HG02571 (cell line): ENCODE results near the gene GTF3C2.

ENCODE experiments used
- ATAC-seq: cut with Tn5 transposase; IDR thresholded peaks from one replicate; pipeline ENCODE4 v1.9.1; 2021; ENCODE audit warnings: mild to moderate bottlenecking, moderate library complexity; ENCODE audit not compliant: unreplicated experiment

The GTF3C2 gene, protein sequence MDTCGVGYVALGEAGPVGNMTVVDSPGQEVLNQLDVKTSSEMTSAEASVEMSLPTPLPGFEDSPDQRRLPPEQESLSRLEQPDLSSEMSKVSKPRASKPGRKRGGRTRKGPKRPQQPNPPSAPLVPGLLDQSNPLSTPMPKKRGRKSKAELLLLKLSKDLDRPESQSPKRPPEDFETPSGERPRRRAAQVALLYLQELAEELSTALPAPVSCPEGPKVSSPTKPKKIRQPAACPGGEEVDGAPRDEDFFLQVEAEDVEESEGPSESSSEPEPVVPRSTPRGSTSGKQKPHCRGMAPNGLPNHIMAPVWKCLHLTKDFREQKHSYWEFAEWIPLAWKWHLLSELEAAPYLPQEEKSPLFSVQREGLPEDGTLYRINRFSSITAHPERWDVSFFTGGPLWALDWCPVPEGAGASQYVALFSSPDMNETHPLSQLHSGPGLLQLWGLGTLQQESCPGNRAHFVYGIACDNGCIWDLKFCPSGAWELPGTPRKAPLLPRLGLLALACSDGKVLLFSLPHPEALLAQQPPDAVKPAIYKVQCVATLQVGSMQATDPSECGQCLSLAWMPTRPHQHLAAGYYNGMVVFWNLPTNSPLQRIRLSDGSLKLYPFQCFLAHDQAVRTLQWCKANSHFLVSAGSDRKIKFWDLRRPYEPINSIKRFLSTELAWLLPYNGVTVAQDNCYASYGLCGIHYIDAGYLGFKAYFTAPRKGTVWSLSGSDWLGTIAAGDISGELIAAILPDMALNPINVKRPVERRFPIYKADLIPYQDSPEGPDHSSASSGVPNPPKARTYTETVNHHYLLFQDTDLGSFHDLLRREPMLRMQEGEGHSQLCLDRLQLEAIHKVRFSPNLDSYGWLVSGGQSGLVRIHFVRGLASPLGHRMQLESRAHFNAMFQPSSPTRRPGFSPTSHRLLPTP

DNA sequence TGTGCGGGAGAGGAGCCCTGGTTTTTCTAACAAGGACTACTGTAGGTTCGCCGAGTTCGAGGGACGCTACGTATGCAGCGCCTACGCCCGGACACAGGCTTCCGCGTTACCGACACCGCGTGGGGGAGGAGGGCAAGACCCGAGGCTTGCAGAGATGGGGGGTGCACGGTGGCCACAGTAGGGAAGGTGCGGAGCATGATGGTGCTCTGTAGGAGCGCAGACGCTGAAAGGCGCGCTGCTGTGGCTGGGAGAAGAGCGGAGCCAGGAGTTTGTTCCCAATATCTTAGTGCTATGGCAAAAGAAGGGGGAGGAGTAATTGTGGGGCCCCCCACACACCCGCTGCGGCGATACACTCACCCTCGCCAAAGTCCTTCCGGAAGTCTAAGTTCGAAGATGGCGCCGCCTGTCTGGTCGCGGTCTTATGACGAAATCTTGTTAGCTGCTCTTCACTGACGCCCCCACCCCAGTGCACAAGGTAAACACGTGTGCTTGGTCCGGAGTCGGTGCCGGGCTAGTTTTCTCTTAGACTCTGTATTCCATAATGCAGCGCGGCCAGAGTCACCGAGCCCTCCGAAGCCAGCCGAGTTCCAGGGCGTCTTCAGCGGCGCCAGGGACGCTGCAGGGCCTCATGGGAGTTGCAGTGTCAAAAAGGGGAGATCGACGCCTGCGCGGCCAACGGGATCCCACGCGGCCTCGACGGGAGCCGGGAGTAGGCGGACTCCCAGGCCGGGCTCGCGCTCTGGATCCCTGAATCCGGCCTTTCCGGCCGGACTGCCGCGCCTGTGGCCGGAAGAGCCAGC, at the start of gene GTF3C2:
GTF3C2 (minus strand) TSS at position 383 of the 800 bp plus-strand sequence. CDS start 13,210 bp downstream, outside the sequence.
- peak; percentile 69 for ATAC-seq

DNA sequence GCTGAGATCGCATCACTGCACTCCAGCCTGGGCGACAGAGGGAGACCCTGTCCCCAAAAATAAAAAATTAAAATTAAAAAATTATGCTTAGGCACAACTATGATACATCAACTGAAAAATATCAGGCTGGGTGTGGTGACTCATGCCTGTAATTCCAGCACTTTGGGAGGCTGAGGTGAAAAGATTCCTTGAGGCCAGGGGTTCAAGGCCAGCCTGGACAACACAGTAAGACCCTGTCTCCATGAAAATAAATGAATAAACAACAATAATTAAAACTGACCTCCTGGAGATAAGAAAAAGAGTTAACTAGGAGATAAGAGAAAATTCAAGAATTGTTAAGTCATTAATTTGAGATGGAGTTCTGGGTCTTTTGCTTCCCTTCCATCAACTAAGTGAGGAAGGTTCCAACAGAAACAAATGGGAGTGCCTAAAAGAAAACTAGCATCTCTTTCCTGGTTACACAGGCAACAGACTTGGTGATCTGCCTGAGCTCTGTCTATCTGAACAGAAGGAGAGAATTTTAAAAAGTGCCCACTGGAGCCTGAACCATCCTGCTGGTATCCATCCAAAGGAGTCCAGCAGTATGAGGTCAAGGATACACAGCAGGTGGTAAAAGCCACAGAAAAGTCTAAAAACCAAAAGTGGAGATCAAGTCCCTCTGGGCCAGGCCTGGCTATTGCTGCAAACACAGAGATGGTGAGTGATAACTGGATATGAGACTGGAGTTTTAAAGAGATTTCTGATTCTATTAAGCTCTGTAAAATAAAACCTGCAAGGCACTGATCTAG, 44.0 kb upstream of the GTF3C2 start:
- no peak for ATAC-seq

DNA sequence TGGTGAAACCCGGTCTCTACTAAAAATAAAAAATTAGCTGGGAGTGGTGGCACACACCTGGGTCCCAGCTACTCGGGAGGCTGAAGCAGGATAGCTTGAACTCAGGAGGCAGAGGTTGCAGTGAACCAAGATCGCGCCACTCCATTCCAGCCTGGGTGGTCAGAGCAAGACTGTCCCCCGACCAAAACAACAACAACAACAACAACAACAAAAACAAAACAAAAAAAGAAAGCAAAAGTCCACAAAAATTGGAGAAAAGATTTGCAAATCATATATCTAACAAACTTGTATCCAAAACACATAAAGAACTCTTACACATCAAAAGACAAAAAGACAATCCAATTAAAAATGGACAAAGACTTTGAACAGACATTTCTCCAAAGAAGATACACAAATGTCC, 42.4 kb upstream of the GTF3C2 start:
- no peak for ATAC-seq

DNA sequence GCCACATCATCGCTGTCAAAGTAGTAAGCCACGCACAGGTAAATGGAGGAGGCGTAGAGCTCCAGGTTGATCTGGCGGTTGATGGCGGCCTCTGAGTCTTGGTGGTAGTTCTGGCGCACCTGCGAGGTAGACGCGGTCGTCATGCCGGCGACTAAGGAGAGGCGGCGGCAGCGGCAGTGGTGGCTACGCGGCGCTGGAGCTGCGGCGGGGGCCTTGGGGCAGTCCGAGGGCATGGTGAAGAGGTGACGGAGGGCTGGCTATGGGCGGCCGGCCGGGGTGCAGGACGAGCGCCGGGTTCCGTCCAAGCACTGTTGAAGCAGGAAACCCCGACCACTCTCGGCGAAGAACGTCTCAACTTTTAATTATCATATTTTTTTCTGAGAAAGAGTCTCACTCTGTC, 36.7 kb upstream of the GTF3C2 start:
- ATAC-seq, result no peak

DNA sequence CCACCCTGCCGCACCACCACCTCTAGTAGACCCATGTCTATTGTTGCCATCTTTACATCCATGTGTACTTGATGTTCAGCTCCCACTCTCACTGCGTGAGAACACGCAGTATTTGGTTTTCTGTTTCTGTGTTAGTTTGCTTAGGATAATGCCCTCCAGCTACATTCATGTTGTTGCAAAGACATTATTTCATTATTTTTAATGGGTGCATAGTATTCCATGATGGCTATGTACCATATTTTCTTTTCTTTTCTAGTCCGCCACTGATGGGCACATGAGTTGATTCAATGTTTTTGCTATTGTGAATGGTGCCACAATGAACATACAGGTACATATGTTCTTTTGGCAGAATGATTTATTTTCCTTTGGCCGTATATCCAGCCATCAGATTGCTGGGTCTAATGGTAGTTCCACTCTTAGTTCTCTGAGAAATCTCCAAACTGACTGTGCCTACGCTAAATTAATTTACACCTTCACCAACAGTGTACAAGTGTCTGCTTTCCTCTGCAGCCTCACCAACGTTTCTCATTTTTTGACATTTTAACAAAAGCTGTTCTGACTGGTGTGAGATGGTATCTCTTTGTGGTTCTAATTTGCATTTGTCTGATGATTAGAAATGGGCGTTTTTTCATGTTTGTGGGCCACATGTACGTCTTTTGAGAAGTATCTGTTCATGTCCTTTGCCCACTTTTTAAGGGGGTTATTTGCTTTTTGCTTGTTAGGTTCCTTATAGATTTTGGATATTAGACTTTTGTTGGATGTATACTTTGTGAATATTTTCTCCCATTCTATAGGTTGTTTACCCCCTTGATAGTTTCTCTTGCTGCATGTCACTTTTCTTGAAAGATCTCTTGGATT, 34.5 kb upstream of the GTF3C2 start:
- no peak for ATAC-seq

DNA sequence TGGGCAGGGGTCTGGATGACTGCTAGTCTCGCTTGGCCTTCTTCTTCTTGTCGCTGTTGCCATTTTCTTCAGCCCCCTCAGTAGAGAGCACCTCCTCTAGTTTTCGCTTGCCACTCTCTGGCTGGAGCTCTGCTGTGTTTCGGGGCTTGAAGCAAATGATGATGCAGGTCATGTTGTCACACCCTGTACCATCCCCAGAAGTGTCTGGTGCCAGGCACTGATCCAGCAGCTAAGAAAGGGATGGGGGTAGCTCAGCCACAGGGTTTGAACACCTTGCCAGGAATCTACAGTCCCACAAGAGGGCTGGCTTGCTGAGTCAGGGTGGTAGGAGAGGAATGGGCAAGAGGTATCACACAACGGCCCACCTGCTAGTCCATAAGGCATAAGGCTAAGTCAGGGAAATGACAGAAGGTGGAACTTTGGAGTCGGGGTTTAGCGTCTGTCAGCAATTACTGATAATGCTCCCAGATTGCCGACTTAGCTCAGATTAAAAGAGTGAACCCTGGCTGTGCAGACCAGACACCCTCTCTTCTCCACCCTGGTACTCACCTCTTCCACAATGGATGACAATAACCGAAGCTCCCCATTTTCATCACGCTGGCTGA, 25.1 kb upstream of the GTF3C2 start:
- ATAC-seq, result no peak

DNA sequence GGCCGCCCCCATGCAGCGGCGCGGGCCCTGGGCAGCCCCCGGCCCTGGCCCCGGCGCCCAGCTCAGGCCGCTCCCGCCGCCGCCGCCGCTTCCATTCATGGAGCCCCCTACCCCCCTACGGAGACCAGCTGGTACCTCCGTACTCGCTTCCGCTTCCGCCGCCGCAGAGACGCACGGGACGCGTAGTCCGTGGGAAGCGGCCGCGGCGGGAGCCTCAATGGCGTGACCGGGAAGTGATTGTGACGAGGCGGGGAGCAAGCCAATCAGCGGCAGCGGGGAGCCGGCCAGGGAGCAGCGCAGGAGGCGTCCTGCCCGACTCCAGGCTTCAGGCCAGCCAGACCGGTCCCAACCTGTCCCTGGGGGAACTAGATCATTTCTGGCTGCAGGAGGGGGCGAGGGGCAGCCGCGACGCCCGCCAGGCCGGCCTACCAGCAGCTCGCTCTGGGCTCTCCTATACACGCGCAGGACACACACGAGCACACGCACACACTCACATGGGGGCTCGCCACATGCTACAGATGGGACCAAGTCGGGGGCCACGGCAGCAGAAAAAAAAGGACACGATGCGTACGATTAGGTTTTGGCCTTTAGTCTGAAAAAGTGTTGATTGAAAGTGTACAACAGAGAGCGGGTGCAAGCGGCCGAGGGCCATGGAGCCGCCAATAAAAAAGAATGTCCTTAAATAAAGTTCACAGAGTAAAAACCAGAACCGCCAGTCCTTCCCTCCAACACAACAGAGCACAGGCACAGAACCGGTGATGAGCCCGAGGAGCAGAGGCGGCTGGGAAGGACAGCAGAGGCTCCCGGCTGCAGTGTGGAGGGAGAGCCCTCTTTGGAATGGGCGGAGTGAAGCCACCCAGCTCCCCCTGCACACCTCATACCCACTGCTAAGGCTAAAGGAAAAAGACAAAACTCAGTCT, 24.3 kb upstream of the GTF3C2 start, which contains the start of gene ZNF513:
ZNF513 (minus strand) TSS at position 109 of the 920 bp plus-strand sequence. CDS start 208 bp downstream, outside the sequence.
- ATAC-seq, result peak; percentile 85

DNA sequence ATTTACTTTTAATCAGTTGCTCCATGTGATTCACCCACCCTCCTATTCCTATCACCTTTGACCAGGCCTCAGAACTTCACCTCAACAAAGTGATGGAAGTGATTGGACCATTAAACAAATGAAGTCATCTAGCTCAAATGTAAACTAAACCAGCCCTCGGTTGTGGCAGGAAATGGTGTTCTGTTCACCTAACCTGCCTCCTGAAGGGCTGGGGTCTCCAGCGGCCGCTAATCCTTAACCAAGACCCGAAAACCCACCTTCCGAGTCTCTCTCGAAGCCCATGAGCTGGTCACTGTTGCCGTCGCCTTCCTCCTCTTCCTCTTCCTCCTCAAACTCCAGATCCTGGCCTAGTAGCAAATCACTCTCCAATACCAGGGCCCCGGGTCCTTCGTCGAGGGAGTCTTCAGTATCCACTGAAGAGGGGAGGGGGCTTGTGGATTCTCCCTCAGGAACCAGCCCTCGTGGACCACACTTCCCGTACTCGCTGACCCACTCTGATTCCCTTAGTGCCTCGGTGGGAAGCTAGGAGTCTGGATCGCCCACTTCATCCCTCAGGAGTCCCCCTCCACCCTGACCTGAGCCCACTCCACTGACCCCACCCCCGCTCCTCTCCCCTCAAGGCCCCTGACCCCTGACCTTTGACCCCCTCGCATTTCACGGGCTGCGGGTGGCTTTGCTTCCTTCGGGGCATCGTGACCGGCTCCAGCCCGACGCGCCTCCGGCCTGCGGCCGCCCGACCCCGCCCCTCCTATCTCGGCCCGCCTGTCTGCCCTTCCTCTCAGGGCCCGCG, 23.5 kb upstream of the GTF3C2 start:
- ATAC-seq, result peak; percentile 27

DNA sequence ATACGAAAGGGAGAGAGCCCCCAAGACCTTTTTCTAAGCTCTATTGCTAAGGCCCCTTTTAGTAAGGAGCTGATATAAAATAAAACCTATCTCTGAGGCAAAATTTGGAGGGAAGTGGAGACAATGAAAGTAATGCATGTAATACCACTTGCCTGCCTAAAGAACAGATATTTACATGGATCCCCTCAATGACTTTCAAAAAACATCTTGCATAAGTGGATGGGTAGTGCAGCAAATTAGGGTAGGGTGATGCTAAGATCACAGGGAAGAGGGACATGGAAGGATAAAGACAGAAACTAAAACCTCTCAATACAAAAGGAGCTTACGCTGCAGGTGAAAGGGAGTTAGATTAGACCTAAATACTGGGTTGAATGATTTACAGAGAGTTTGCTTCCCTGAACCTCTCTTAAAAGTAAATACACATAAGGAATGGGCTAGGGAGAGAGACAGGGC, 22.8 kb upstream of the GTF3C2 start:
- ATAC-seq, result no peak

DNA sequence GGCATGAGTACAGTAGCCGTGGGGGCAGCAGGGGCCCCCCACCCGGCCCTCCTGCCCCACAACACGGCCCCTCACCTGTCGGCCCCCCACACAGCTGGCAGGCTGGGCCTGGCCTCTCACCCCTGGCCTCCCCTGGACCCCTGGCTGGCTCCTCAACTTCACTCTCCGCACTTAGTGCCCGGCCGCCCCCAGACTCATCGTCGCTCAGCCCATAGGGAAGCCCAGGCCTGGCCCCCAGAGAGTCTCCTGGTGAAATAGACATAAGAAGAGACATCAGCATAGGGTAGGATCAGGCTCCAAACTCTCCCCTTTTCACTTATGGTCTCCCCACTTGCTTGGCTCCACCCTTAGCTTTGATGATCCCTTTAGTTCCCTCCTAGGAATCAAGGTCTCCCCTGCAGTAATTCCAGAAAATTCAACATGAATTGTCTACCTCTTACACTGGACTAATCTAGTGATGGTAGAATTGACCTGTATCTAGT, 22.3 kb upstream of the GTF3C2 start:
- ATAC-seq, result no peak

DNA sequence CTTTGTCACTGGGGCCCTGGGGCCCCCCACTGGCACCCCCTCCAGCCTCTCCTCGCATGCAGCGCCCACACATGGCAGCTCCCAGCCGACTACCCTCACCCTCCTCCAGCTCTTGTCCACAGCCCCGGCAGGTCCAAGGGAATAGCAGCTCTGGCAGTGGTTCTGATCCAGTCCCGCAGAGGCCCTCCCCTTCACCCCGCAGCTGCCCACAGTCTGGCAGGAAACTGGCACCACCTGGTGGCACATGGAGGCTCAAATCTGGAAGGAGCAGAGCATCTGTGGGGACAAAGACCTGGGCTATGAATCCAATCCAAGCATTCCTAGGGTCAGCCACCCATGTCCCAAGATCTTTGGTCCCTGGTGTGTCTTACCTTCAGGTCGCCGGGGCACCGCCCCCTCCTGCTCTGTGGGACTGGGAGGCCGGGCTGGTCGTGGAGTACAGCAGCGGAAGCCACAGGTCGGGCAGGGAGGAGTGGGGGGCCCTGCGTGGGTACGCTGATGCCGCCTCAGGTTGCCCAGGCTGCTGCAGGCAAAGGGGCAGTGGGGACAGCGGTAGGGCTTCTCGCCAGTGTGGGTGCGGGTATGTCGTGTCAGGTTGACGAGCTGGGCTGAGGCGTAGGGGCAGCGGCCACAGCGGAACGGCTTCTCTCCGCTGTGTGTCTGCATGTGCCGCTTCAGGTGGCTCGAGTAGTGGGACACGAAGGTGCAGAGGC, 21.7 kb upstream of the GTF3C2 start:
- no peak for ATAC-seq

DNA sequence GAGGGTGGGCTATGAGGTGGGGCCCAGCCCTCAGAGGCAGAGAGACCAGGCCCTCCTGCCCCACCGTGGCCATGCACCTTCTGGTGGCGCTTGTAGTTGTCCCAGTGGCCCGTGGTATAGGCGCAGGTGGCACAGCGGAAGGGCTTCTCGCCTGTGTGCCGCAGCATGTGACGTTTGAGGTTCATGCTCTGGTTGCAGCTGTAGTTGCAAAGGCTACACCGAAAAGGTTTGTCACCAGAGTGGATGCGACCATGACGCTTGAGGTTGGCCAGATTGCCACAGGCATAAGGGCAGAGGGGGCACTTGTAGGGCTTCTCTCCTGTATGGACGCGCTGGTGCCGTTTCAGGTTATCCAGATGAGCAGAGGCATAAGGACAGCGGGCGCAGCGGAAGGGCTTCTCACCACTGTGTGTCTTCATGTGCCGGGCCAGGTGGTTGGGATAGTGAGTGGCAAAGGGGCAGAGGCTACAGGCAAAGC, 21.1 kb upstream of the GTF3C2 start:
- ATAC-seq, result no peak

DNA sequence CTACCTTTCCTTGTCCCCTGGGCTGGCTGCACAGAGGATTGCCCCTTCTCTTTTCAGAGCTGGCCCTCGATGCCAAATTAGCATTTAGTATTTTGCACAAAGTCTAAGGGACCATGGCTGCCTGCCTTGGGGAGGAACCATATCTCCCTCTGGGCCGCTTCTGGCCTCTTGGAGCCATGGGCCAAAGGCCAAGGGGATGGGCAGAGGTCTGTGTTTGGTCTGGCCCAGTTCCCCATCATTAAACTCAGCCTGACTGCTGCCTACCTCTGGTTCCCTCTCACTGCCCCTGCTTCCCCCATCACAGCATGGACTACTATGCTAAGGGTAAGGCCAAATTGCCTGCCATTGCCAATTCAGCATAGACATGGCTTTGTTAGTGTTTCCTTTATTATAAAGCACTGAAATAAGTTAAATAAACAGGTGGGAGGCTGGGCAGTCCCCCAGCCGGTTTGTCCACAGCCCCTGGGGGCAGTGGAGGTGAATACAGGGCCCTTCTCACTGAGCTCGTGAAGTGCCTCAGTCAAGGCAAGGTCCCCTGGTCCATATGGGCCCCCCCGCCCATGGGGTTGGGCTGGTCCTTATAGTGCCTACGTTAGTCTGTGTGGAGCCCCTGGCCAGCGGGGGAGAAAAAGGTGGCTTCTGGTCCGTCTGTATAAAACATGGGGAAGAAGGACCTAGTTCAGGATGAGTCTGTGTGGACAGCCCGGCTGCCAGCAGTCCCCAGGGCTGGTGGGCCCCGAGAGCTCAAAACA, 20.5 kb upstream of the GTF3C2 start:
- no peak for ATAC-seq

DNA sequence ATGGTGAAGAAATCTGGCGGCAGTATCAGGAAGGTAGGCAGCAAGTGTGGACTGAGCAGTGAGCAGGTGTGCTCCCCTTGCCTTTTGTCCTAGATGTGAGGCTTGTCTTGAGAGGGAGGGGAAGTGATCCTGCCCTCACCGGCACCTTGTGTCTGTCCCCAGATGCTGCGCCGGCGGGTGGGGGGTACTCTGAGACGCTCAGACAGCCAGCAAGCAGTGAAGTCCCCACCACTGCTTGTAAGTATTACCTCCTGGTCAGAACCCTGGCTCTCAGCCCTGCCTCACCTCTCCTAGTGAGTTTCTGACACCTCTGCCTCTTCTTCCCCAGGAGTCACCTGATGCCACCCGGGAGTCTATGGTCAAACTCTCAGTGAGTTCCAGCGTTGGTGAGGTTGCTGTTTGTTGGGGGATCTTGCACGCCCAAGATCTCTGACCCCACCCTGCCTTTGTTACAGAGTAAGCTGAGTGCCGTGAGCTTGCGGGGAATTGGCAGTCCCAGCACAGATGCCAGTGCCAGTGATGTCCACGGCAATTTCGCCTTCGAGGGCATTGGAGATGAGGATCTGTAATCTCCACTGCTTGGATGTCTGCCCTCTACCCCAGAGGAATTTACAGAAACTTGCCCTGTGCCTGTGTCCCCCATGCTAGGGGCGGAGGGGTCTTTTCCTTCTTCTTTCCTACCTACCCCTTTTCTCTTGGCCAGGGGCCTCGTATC, 19.7 kb upstream of the GTF3C2 start:
- ATAC-seq, result no peak
